ENCODE data around the gene SFXN5. TPM values are rescaled to one million over a fixed set of nuclear protein-coding genes. Genes with fewer than 3 reads are reported as not detected.

Gene SFXN5
- total RNA-seq, 1 experiment from 2014 or later, result 31.3 TPM

Other genes with a start within 250 kb of the SFXN5 start
- 36.1 and 38.0 TPM in 2 replicates for gene EXOC6B, start 245.7 kb downstream of the SFXN5 start, total RNA-seq (2022)
- 49.6 and 51.5 TPM in 2 replicates for gene SPR, start 184.3 kb downstream of the SFXN5 start, total RNA-seq (2022)
- 2.6 and 3.6 TPM in 2 replicates for gene EMX1, start 154.2 kb downstream of the SFXN5 start, total RNA-seq (2022)
- gene RAB11FIP5, start 41.2 kb upstream of the SFXN5 start, total RNA-seq (2022), result 17.3 and 17.4 TPM in 2 replicates
- gene NOTO, start 130.9 kb upstream of the SFXN5 start, total RNA-seq (2022), result 0.12 TPM in 1 of 2 replicates, not detected in the other
- 53.1 and 65.8 TPM in 2 replicates for gene SMYD5, start 142.5 kb upstream of the SFXN5 start, total RNA-seq (2022)
- gene PRADC1, start 161.5 kb upstream of the SFXN5 start, total RNA-seq (2022), result 24.1 and 25.4 TPM in 2 replicates
- gene CCT7, start 162.6 kb upstream of the SFXN5 start, total RNA-seq (2022), result 450 and 505 TPM in 2 replicates
- 11.6 and 12.1 TPM in 2 replicates for gene FBXO41, start 212.8 kb upstream of the SFXN5 start, total RNA-seq (2022)
- 0.30 TPM in 1 of 2 replicates, not detected in the other for gene EGR4, start 221.8 kb upstream of the SFXN5 start, total RNA-seq (2022)

All from Caco-2 (cell line).